Measurements from ENCODE around the gene ADCY3.
"Not testable (repeated sequence)": the region's sequence is repeated elsewhere in the genome, so short reads cannot be mapped to it uniquely, and the experiment has no call there.

- not testable (repeated sequence) for TF ChIP-seq CTCF, POLR2A (IDR thresholded peaks at IDR 0.05)
Observed at GRCh38 chr2:24805811-24806660, 114.0 kb downstream of the ADCY3 start.
